RWPE1 (cell line): Measurements from ENCODE around the gene KIAA0040.

Source experiments
- CTCF ChIA-PET: fragments of 350-600 bp; sonication (Branson Sonifier 250); formaldehyde crosslinking; extraction: SDS; loops from one replicate; lab custom pipeline; 2021; lab: Yijun Ruan, JAX
- POLR2A ChIA-PET: fragments of 400-600 bp; formaldehyde crosslinking; extraction: SDS; loops from one replicate; lab custom pipeline; 2020; ENCODE audit warnings: antibody characterized with exemption; ENCODE audit not compliant: low non-redundant PET; lab: Yijun Ruan, JAX
- DNase-seq: peaks from one replicate; pipeline ENCODE4 v3.0.0; 2012; ENCODE audit warnings: low spot score
- H3K27ac ChIP-seq: fragments of 450-650 bp; 2 replicates; pipeline ENCODE4 v1.5.1; 2017
- TF ChIP-seq, protein P1 (sequence below): fragments of 450-650 bp; conservative IDR thresholded peaks from 2 replicates; pipeline ENCODE4 v1.5.1; 2017; ENCODE audit warnings: low read depth, mild to moderate bottlenecking

KIAA0040 gene

DNA sequence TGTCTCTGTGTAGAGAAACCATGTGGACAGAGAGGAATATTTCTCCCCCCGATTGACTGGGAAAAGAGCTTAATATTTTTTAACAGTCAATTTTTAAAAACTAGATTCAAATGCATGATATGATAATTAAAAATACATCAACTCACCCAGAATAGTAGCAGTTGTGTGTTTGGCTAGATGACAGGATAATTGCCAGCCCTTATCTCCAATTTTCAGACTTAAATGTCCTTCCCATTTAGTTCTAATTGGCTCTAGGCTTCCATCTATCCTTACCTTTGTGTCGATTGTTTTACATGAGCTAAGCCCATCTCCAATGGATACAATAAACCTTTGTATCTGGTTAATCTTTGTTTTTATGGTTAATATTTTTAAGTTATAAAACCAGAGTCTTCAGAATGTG is 23.9 kb upstream of the KIAA0040 start:
- DNase-seq, result no peak
- ChIA-PET CTCF (interaction anchor here (0.7 kb wide), 1 partner anchor 124 kb away, joined by 3 read pairs; no protein-coding TSS in a partner anchor), POLR2A (no interaction called here)
- no peak overlapping the region for H3K27ac ChIP-seq
- TF ChIP-seq, protein P1, sequence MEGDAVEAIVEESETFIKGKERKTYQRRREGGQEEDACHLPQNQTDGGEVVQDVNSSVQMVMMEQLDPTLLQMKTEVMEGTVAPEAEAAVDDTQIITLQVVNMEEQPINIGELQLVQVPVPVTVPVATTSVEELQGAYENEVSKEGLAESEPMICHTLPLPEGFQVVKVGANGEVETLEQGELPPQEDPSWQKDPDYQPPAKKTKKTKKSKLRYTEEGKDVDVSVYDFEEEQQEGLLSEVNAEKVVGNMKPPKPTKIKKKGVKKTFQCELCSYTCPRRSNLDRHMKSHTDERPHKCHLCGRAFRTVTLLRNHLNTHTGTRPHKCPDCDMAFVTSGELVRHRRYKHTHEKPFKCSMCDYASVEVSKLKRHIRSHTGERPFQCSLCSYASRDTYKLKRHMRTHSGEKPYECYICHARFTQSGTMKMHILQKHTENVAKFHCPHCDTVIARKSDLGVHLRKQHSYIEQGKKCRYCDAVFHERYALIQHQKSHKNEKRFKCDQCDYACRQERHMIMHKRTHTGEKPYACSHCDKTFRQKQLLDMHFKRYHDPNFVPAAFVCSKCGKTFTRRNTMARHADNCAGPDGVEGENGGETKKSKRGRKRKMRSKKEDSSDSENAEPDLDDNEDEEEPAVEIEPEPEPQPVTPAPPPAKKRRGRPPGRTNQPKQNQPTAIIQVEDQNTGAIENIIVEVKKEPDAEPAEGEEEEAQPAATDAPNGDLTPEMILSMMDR, result no peak

DNA sequence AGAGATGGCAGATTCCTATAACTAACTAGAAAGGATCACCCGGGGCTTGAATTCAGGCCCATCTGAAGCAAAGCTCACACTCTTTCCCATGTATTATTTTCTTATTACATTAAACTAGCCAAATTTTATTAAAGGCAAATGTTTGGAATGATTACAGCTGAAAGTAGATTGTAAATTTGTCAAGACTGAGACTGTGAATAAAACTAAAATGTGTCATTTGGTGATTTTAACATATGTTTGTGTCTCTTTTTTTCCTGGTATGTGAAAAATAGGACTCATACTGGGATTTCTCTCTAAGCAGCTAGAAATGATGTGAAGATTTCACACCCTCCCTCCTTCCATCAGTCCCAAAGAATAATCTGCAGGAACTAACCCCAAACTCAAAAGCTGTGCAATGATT is 19.1 kb upstream of the KIAA0040 start:
- POLR2A ChIA-PET, result no interaction called here
- H3K27ac ChIP-seq, result no peak overlapping the region
- CTCF ChIA-PET, result no interaction called here
- TF ChIP-seq, protein P1, result no peak
- no peak for DNase-seq

DNA sequence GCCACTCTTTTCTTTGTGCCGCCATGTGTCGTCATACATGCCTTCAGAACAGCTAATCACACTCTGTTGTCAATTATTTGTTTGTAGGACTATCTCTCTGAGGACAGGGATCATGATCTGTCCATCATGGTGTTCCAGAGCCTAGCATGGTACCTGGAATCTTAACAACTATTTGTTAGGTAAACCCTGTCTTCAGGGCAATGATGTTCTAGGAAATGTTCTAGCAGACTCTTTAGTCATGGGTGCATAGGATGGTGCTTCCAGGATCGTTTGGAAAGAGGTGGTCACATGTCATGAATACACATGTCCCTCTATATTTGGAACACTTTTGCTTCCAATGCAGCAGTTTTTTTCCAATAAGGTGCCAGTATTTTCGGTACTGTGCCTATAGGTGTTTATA is 18.2 kb upstream of the KIAA0040 start:
- no peak overlapping the region for H3K27ac ChIP-seq
- POLR2A ChIA-PET, result no interaction called here
- DNase-seq, result no peak
- CTCF ChIA-PET, result no interaction called here
- TF ChIP-seq, protein P1, result no peak

DNA sequence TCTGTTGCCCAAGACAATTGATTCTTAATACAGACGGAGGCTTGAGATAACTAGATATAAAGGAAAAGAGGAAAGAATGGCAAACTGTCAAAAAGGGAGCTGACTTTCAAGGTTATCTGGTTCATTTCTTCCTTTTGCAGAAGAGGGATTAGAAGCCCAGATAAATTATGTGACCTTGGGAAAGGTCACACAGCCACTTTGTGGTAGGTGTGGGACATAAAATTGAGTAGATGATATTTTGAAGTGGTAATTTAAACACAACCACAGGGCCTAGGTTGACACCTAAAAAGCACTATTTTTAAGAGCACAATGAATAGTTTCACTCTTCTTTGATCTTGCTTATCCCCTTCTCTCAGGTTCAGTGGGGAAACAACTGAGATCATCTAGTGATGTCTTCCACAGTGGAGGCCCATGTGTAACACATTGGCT is 16.9 kb upstream of the KIAA0040 start:
- TF ChIP-seq, protein P1, result no peak
- no peak for DNase-seq
- H3K27ac ChIP-seq, result no peak overlapping the region
- ChIA-PET POLR2A (no interaction called here), CTCF (no interaction called here)

DNA sequence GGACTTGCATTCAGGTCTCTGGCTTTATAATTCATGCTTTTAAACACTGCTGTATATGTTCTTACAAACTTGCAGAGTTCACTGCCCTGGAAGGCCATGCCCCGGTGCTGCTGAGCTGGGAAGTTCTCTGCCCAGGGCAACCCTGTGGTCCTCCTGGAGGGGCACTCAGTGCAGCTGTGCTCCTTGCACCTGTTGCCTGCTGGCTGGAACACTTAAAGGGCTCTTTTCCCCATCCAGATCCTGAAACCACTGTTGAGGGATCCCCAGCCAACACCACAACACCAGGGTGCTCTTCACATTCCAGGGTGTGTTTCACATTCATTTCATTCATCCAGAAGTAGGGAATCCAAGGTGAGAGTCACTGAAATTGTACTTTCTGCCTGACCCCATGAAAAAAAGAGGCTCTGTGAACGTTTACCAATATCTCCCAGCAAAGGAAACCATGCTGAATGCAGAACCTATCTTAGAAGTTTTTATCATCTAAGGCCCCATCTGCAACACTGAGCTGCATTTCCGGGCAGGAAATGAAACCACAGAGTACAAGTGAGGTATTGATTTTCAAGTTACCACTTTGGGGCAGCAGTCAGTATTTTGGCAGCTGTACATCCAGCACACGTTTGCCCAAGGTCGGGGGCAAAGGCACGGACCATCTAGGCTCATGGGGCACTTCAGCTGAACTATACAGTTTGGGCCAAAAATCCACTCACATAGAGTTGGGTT is 16.4 kb upstream of the KIAA0040 start:
- TF ChIP-seq, protein P1, result no peak
- no peak for DNase-seq
- POLR2A ChIA-PET, result no interaction called here
- CTCF ChIA-PET, result no interaction called here
- H3K27ac ChIP-seq, result no peak overlapping the region

DNA sequence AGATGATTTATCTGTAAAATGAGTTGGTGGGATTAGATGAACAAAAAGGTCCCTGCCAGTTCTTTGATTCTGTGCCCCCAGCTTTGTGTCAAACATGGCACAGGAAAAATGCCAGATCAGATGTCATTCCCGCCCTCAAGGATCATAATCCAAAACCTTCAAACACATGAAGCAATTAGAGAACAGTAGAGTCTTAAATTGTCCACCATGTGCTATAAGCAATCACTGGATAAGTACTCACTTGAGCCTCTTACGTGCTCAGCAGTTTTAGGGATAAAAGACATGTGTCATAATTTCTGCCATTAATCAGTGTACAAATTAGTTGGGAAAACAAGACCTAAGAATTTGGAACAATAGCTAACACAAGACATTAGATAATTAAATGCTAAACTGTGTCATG is 15.4 kb upstream of the KIAA0040 start:
- no peak for DNase-seq
- ChIA-PET CTCF (no interaction called here), POLR2A (no interaction called here)
- TF ChIP-seq, protein P1, result no peak
- H3K27ac ChIP-seq, result no peak overlapping the region
